ENCODE measurements around the gene WBP2.

DNA sequence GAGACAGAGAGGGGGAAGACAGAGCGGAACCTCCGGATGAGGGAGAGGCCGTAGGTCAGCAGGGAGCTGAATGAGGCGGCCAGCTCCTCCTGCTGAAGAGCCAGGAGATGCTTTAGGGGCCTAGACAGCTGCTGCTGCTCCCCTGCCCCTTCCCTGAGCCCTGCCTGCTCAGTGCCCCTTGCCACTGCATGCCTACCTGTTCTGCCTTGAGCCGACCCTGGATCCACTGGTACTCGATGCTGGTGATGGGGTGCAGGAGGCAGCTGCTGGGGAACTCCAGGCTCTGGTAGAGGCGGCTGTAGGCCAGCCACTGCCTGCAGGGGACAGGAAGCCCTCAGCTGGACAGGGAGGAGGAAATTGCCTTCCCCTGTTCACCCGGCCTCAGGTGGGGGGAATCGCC is 18.5 kb downstream of the WBP2 start:
- TF ChIP-seq, protein P1, sequence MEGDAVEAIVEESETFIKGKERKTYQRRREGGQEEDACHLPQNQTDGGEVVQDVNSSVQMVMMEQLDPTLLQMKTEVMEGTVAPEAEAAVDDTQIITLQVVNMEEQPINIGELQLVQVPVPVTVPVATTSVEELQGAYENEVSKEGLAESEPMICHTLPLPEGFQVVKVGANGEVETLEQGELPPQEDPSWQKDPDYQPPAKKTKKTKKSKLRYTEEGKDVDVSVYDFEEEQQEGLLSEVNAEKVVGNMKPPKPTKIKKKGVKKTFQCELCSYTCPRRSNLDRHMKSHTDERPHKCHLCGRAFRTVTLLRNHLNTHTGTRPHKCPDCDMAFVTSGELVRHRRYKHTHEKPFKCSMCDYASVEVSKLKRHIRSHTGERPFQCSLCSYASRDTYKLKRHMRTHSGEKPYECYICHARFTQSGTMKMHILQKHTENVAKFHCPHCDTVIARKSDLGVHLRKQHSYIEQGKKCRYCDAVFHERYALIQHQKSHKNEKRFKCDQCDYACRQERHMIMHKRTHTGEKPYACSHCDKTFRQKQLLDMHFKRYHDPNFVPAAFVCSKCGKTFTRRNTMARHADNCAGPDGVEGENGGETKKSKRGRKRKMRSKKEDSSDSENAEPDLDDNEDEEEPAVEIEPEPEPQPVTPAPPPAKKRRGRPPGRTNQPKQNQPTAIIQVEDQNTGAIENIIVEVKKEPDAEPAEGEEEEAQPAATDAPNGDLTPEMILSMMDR (IDR thresholded peaks at IDR 0.05) = no peak
- TF ChIP-seq POLR2A (IDR thresholded peaks at IDR 0.05) (no peak), POLR2AphosphoS5 (IDR thresholded peaks at IDR 0.05) (no peak)

Measured in breast epithelium (tissue), 3 donors.